H54 (cell line): ENCODE measurements around the gene ZEB1.
A peak's percentile ranks its signal among the peaks of the same experiment; 100 is the strongest.

Experiments used
- DNase-seq: peaks from one replicate; pipeline ENCODE4 v3.0.0; 2011; ENCODE audit warnings: low spot score, mixed read lengths; ENCODE audit not compliant: insufficient read length
- FAIRE-seq: peaks from 3 replicates; lab custom pipeline; 2011; peaks lifted over from hg19 to GRCh38; lab: Jason Lieb, UNC
- POLR2A ChIP-seq: IDR thresholded peaks from 2 replicates; pipeline ENCODE4 v1.6.1; 2011; ENCODE audit warnings: low read depth, mild to moderate bottlenecking, low read length

The ZEB1 gene

GRCh38 chr10:31318854-31319601, at the start of gene ZEB1:
Gene ZEB1 (plus strand): TSS chr10:31319216. CDS start chr10:31319235, 19 bp downstream.
- peak; percentile 38; the same call in 1 of the 2 replicates for TF ChIP-seq POLR2A
- DNase-seq, result peak; percentile 40
- peak; percentile 65 for FAIRE-seq

- FAIRE-seq (no peak), DNase-seq (no peak)
- no peak for TF ChIP-seq POLR2A
Observed at GRCh38 chr10:31270954-31271353, 48.1 kb upstream of the ZEB1 start.

DNA sequence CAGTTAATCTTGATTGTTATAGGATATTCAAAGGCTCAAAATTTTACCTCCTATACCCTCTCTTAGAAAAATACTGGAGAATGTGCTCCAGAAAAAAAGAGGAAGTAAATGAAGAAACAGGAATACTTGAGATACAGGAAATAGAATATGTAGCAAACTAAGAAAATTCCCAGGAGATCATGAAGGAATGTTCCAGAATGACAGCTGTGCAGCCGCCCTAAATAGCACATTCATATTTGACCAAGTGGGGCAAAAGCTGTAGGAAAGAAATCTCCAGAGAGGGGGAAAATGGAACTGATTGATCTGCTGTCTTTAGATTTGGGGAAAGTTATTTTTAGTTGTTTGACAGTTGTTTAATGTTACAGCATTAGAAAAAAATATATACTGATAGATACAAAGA, 46.2 kb upstream of the ZEB1 start:
- TF ChIP-seq POLR2A, result no peak
- no peak for FAIRE-seq
- no peak for DNase-seq

DNA sequence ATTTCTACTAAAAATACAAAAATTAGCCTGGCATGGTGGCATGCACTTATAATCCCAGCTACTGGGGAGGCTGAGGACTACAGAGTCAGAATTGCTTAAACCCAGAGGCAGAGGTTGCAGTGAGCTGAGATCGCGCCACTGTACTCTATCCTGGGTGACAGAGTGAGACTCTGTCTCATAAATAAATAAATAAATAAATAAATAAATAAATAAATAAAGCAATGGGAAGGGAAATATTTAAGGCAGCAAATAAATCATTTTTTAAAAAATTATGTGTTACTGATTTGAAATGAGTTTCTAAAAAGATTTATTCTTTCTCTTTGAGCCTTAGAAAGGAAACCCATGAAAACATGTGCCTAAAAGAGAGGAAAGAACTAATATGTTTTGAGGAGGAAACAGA, 45.2 kb upstream of the ZEB1 start:
- TF ChIP-seq POLR2A, result no peak
- FAIRE-seq (no peak), DNase-seq (no peak)

DNA sequence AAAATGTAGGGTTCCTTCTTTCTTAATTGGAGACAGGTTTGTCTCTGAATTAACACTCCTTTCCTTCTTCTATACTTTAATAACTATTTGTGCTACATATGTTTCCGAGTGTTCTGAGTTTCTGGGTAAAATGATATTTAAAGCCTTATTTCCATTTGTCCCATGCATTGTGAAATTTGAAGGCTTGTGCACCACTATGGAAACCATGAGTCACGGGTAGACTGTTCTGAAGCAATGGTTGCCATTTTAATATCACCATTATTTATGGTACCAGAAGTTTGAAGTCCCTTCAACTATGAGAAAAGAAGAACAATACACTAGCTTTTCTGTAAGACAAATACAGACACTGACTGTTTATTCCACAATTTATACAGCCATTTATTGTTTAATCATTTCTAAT, 44.7 kb upstream of the ZEB1 start:
- TF ChIP-seq POLR2A, result no peak
- no peak for FAIRE-seq
- no peak for DNase-seq

DNA sequence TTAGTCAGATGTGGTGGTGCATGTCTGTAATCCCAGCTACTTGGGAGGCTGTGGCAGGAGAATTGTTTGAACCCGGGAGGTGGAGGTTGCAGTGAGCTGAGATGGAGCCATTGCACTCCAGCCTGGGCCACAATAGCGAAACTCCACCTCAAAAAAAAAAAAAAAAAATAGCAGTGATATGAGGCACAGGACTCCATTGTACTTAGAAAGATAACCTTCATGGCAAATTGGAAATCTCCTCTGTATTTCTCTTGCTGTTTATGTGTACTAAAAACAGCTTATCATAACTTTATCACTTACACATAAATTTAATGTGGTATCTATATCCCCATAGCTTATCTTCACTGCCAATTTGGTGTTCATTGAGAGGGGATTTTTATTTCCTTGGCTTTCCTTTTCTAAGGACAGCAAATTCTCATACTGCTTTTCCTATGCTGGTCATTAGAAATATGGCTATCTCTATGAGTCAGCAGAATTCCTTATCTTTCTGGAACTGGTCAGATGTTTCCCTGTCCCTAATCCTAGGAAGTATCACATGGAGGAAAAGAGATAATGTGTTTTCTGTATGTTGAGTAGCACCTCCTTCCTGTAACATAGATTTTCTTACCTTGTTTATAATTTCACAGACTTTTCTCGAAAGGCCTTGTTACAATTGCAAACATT, 40.6 kb upstream of the ZEB1 start:
- TF ChIP-seq POLR2A, result no peak
- no peak for FAIRE-seq
- DNase-seq, result no peak

DNA sequence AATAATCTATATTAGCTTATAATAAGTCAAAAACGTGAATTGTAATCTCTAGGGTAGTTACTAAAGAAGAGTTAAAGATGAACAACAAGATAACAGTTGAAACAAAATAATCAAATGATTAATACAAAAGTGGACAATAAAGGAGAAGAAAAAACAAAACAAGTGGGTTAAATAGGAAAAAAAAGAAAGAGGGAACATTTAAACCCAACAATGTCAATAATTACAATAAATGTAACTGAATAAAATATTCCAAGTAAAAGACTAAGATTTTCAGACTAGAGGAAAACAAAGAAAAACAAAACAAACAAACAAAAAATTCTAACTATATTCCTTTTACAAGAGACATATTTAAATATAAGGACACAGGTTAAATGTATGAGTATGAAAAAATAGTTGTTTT, 38.0 kb upstream of the ZEB1 start:
- no peak for TF ChIP-seq POLR2A
- FAIRE-seq (no peak), DNase-seq (no peak)

GRCh38 chr10:31288001-31288400, 31.0 kb upstream of the ZEB1 start:
- FAIRE-seq (no peak), DNase-seq (no peak)
- TF ChIP-seq POLR2A, result no peak

- DNase-seq (no peak), FAIRE-seq (no peak)
- no peak for TF ChIP-seq POLR2A
Observed at GRCh38 chr10:31288962-31289361, 30.1 kb upstream of the ZEB1 start.

DNA sequence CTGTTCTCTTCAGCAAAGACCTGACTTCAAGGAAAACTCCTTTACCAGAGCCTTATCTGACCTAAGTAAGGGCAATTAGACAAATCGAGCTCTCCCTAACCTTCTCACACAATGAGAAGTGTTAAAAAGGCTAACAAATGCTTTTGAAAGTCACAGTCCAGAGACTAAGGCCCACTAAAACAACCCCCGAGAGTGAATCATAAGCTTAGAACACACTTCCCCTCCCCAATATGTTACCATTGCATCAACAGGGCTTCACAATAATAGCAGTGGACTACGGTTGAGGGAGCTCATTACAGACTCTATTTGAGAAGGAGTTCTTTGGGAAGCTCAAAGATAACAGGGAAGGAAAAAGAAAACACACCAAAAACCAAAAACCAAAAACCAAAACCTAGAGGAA, 28.6 kb upstream of the ZEB1 start:
- DNase-seq (no peak), FAIRE-seq (no peak)
- no peak for TF ChIP-seq POLR2A

DNA sequence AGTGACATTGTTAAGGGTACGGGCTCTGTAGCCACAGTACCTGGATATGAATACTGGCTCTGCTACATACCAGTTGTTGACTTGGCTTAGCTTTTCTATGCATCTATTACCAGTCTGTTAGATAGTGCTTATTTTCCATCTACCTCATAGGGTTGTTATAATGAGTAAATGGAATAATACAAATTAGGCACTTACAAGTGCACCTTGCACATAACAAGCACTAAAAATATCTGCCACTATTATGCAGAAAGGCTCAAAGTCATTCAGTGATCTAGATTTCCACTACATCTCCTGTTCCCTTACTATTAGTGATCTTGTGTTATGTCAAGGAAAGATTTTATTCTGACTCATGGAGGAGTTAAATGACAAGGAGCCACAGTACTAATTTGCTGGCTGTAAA, 27.9 kb upstream of the ZEB1 start:
- no peak for TF ChIP-seq POLR2A
- DNase-seq (no peak), FAIRE-seq (no peak)

- FAIRE-seq, result no peak
- TF ChIP-seq POLR2A, result no peak
Observed at GRCh38 chr10:31294558-31294957, 24.5 kb upstream of the ZEB1 start.

DNA sequence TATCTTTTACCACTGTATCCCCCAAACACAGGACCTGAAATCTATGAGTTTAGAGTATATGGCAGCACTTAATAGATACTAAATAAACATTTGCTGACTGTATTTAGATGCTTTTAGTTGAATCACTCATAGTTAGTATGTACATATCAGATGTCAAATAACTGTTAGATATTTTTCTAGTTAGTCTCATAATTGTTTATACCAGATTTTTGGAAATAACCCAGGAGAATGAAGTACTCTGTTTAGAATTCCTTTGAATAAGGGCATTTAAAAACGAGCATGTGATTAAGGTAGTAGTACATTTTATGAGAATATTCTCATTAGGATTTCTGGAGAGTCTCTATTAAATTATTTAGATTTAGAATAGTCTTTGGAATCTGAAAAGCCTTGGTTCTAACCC, 22.3 kb upstream of the ZEB1 start:
- DNase-seq, result no peak
- FAIRE-seq, result no peak

More at GRCh38 chr10:31294558-31294957, 24.5 kb upstream of the ZEB1 start:
- DNase-seq, result no peak

DNA sequence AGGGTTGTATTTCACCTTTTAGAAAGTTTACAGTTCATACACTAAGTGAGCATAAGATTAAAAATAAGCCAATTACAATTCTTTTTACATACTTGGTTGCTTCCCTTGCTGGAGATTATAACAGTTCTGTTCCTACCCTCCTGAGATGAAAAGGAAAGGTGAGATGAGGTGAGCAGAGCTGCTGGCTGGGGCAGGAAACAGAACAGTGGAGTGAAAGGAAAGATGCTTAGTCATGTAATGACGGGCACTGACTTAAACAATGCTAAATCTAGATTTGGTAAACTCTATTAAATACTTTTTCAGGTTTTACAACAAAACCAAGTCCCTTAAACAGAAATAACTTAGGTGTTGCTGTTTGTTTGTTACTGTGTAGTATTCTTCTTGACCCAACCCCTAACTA, 19.9 kb upstream of the ZEB1 start:
- DNase-seq (no peak), FAIRE-seq (peak; percentile 72)
- TF ChIP-seq POLR2A, result no peak

More for the DNA sequence above, 22.3 kb upstream of the ZEB1 start:
- TF ChIP-seq POLR2A, result no peak

DNA sequence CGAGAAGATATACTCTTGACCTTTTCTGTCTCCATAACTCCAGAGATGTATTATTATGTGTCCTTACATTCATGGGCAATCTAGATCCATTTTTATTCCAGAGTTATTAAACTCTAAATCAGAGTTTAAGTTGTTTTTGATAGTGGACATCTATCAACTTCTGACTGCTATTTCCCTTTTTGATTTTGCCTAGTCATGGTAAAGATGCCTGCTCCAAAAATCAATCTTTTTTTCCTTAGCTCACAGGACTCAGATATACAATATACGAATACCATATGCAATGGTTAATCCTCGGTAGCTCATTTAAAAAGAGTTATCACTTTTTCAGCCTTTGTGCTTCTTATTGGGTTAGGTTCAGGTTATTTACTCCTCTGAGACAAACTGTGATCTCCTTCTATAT, 15.8 kb upstream of the ZEB1 start:
- DNase-seq (no peak), FAIRE-seq (no peak)
- TF ChIP-seq POLR2A, result no peak
